NCI-H1417 treated with DMSO at 0.1 percent for 48 hours (cell line): ENCODE results near the gene SLA2.

Source experiments
- DNase-seq: peaks from one replicate; lab custom pipeline; 2025; lab: John Stamatoyannopoulos, UW

The SLA2 gene

GRCh38 chr20:36607586-36608387, 38.2 kb downstream of the SLA2 start:
- DNase-seq, result no peak

- DNase-seq, result no peak
These were observed 39.6 kb downstream of the SLA2 start for GRCh38 chr20:36606158-36607066.

GRCh38 chr20:36605399-36606157, 40.4 kb downstream of the SLA2 start, which contains the start of gene RAB5IF:
TSS of gene RAB5IF (plus strand) at chr20:36605779. CDS start at chr20:36605952, 173 bp downstream.
- DNase-seq, result peak; percentile 95

- DNase-seq, result no peak
These were observed 41.0 kb downstream of the SLA2 start for GRCh38 chr20:36604952-36605398.

- DNase-seq, result no peak
These were observed 44.5 kb downstream of the SLA2 start for GRCh38 chr20:36601540-36601939.

GRCh38 chr20:36599912-36600345, 46.1 kb downstream of the SLA2 start:
- no peak for DNase-seq

GRCh38 chr20:36593347-36593929, 52.6 kb downstream of the SLA2 start:
- DNase-seq, result no peak

GRCh38 chr20:36591854-36592641, 53.9 kb downstream of the SLA2 start:
- DNase-seq, result no peak

- no peak for DNase-seq
These were observed 54.7 kb downstream of the SLA2 start for GRCh38 chr20:36591281-36591680.

GRCh38 chr20:36587388-36588070, 58.5 kb downstream of the SLA2 start:
- DNase-seq, result no peak

- no peak for DNase-seq
These were observed 60.4 kb downstream of the SLA2 start for GRCh38 chr20:36585410-36586125.

- no peak for DNase-seq
These were observed 61.9 kb downstream of the SLA2 start for GRCh38 chr20:36584018-36584481.

GRCh38 chr20:36582821-36583220, 63.2 kb downstream of the SLA2 start:
- no peak for DNase-seq

GRCh38 chr20:36582322-36582721, 63.7 kb downstream of the SLA2 start:
- no peak for DNase-seq

GRCh38 chr20:36579996-36580545, 65.9 kb downstream of the SLA2 start:
- no peak for DNase-seq

GRCh38 chr20:36578356-36579041, 67.5 kb downstream of the SLA2 start:
- no peak for DNase-seq

- no peak for DNase-seq
These were observed 69.9 kb downstream of the SLA2 start for GRCh38 chr20:36576081-36576445.

GRCh38 chr20:36574366-36575135, 71.4 kb downstream of the SLA2 start:
- no peak for DNase-seq
